HL-60/S4 (cell line): ENCODE measurements around the gene ESR2.
"Not testable (repeated sequence)": the region's sequence is repeated elsewhere in the genome, so short reads cannot be mapped to it uniquely, and the experiment has no call there.

Source experiments
- in situ Hi-C: fragments of 300-500 bp; cut with MboI; formaldehyde crosslinking; loops from 2 replicates; pipeline ENCODE4 v1.14.3; 2022; ENCODE audit warnings: low sequenced_read_pairs

The ESR2 gene

GRCh38 chr14:64293976-64294671 lies at the start of gene ESR2:
Gene ESR2 (minus strand): TSS chr14:64294371. CDS start chr14:64282985, 11,386 bp downstream.
- in situ Hi-C loops: no loop called here

GRCh38 chr14:64340560-64341196 lies 46.5 kb upstream of the ESR2 start:
- in situ Hi-C loops: no loop called here

GRCh38 chr14:64338616-64339316 lies 44.6 kb upstream of the ESR2 start:
- in situ Hi-C loops: no loop called here

GRCh38 chr14:64337888-64338615 lies 43.9 kb upstream of the ESR2 start:
- in situ Hi-C loops: no loop called here

- in situ Hi-C loops: no loop called here
These were observed 35.0 kb upstream of the ESR2 start for GRCh38 chr14:64329149-64329548.

GRCh38 chr14:64326502-64326901 lies 32.3 kb upstream of the ESR2 start:
- in situ Hi-C loops: no loop called here

- in situ Hi-C loops: no loop called here
These were observed 30.7 kb upstream of the ESR2 start for GRCh38 chr14:64324895-64325294.

- in situ Hi-C loops: no loop called here
These were observed 30.3 kb upstream of the ESR2 start for GRCh38 chr14:64324461-64324860.

GRCh38 chr14:64320362-64320761 lies 26.2 kb upstream of the ESR2 start:
- in situ Hi-C loops: not testable (repeated sequence)

- in situ Hi-C loops: not testable (repeated sequence)
These were observed 24.5 kb upstream of the ESR2 start for GRCh38 chr14:64318695-64319094.

- in situ Hi-C loops: no loop called here
These were observed 9.3 kb upstream of the ESR2 start for GRCh38 chr14:64303471-64303917.

- in situ Hi-C loops: no loop called here
These were observed 4.6 kb upstream of the ESR2 start for GRCh38 chr14:64298773-64299172.

GRCh38 chr14:64296561-64296960 lies 2.4 kb upstream of the ESR2 start:
- in situ Hi-C loops: no loop called here

GRCh38 chr14:64294672-64295413 lies 672 bp upstream of the ESR2 start:
- in situ Hi-C loops: no loop called here

GRCh38 chr14:64292197-64292596 lies 2.0 kb downstream of the ESR2 start:
- in situ Hi-C loops: no loop called here

GRCh38 chr14:64289571-64289970 lies 4.6 kb downstream of the ESR2 start:
- in situ Hi-C loops: no loop called here

- in situ Hi-C loops: no loop called here
These were observed 12.4 kb downstream of the ESR2 start for GRCh38 chr14:64281805-64282204.

- in situ Hi-C loops: no loop called here
These were observed 14.2 kb downstream of the ESR2 start for GRCh38 chr14:64279704-64280668.

- in situ Hi-C loops: no loop called here
These were observed 15.7 kb downstream of the ESR2 start for GRCh38 chr14:64278458-64278857.
